SHP77 (cell line): ENCODE data around the gene RNASE12.
"Not testable (repeated sequence)": the region's sequence is repeated elsewhere in the genome, so short reads cannot be mapped to it uniquely, and the experiment has no call there.

ENCODE experiments used
- DNase-seq, 2 experiments: peaks; one replicate each; lab custom pipeline; 2025; lab: John Stamatoyannopoulos, UW

RNASE12 gene

DNA sequence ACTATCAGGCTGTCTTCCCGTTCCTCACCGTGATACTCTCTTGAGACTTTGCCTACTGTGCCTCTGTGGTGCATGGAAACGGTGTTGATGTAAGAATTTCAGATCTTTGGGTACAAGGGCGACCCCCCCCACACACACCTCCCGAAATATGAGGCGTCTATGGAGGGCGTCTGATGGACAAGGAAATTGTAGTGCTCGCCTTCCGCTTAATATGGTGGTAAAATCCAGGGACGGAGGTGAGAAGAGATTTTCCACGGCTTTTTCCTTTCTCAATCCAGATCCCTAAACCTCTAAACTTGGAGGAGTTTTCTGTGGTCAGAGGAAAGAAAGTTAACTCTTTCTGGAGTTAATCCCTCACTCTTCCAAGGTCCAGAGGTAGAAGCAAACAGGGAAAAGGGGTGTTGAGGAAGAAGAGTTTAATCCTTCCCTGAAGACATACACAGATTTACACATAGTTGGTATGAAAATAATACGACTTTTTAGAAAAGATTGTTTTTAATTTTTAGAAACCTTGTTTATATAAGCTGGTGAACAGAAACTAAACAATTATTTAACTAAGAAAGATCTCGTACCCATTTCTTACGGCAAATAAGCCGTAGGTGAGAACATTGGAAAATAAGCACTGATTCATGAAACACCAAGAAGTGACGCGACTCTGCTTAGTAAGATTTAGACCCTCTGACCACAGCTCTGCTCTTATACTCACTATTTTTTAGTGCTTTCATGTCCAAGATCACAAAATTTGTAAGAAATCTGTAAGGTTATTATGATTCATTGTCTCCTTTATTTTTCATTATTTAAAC is 23.1 kb upstream of the RNASE12 start:
- peak; percentile 62 to 68 for DNase-seq

DNA sequence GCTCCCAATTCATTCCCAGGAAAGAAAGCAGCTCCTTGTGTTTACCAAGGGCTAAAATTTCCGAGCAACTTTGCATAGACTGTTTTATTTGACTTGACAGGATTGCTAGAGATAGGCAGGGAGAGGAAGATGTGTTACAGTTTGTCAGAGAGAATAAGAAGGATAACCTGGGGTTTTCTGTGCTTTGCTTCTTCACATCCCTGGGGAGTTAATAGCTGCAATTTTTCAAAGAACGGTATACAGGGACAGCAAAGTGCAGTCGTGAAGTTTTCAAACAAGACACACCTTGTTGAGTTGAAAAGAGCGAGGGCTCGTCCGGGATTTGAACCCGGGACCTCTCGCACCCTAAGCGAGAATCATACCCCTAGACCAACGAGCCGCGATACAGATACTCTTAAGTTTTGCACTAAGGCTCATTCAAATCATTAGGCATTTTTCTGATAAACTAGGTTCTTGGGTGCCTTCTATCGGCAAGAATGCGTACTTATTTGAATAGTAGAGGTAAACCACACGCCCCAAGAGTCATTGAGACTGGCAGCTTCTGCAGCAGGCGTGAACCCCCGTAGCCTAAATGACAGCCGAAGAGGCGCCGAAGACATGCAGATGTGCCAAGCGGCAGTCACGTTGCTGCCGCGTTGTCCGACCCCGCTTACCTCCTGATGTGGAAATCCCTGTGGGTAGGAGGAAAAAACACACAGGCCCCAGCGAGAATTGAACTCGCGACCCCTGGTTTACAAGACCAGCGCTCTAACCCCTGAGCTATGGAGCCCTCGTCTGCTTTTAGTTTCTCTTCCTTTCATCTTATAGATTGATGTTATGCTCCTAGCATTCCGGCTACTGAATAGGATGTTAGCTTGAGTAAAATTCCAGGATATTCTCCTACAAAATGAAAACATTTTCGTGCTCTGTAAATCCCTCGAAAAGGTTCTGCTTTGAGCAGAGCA is 22.2 kb upstream of the RNASE12 start:
- DNase-seq: peak; percentile 96 to 98

DNA sequence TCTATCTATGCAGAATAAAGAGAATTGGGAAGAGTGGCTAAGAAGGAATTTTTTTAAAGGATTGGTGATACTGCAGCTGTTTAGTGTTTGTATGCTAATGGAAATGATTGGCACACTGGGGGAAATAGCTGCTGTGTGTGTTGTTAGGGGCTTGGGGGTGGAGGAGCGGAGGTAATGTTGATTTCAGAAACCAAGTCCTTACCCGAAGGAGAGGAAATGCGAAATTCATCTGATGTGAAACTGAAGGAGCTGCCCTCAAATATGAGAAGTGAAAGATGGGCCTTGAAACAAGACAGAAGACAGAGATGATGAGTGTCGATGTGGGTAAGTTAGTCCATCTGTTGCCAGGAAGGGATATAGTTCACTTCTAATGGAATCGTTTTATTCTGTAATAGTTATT is 21.2 kb upstream of the RNASE12 start:
- no peak for DNase-seq

GRCh38 chr14:20611277-20611676 is 20.1 kb upstream of the RNASE12 start:
- DNase-seq: no peak

DNA sequence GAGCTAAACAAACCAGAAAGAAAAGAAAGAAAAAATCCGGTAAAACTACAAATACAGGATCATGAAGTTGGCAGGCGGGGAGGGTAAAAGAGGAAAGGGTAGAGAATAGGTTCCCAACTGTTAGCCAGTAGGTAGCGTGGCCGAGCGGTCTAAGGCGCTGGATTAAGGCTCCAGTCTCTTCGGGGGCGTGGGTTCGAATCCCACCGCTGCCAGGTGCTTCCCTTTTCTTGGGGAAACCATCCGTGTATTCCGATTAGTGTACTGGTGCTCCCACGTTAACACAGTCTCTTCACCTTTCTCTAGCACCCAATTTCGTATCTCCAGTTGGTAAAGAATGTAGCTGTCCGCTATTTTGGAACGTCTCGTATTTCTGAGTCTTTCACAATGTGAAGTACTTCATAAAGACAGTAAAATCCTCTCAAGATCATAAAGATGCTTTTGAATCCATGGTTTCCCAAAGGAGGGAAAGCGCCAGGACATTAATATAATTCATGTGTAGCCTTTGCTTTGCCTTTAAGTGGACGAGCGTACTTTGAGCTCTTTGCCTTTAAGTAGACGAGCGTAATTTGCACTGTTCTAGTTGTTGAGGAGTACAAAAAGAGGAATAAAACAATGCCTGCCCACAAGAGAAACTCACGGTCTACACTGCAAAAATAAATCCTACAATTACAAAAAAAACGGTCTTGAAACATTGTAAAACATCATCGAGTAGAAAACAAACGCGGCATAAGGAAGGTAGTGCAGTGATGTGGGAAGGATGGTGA is 19.0 kb upstream of the RNASE12 start:
- peak; percentile 83 to 92 for DNase-seq

DNA sequence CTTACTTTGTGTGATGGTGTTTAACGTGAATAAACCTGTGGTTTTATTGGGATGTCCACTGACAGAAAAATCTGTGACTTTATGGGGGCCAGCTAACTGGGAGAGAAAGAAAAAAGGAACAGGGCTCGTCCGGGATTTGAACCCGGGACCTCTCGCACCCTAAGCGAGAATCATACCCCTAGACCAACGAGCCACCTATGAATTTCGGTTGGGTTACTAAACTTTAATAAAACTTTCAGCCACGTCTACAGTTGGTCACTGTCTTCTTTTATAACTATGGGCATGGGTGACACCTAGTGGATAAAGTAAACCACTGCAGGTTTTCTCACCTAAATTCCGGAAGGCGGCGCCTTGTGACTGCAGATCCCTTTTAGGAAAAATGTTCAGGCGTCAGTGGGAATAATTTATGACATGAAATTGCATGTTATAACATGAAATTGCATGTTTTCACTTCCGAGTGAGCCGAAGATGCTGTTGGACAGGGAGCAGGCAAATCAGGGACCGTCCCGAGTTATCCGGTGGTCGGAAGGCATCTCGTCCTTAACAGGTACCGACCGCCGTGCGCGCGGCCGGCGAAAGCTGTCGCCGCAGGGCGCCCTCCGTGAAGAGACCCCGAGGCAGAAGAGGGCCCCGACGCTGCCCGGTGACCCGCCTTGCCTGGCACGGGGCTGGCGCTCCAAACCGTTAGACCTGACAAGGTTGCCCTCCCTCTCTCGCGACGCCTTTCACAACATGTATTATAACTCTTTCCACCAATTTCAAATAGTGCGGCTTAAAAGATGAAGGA is 18.2 kb upstream of the RNASE12 start:
- DNase-seq: peak; percentile 87 to 88

DNA sequence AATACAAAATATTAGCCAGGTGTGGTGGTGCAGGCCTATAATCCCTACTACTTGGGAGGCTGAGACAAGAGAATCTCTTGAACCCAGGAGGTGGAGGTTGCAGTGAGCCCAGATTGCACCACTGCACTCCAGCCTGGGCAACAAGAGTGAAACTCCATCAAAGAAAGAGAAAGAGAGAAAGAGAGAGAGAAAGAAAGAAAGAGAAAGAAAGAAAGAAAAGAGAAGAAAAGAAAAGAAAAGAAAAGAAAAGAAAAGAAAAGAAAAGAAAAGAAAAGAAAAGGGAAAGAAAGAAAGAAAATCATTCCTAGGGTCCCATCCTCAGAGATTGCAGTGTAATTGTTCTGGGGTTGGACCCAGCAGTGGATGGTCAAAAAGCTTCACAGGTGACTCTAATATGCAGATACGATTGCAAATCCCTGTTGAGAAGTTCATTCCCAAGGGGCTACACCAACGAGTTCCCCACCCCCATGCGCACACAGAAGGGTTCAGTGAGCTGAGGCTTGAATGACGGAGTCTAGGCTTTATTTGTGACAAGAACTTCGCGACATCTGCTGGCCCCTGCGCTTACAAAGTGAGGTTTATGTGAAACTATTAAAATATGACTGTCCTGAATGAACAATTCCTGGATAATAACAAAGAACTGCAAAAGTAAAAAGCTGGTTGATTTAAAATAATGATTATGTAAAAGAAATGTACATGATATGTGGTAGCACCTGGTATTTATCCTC is 17.4 kb upstream of the RNASE12 start:
- DNase-seq: no peak

GRCh38 chr14:20607617-20608016 is 16.4 kb upstream of the RNASE12 start:
- DNase-seq: no peak

DNA sequence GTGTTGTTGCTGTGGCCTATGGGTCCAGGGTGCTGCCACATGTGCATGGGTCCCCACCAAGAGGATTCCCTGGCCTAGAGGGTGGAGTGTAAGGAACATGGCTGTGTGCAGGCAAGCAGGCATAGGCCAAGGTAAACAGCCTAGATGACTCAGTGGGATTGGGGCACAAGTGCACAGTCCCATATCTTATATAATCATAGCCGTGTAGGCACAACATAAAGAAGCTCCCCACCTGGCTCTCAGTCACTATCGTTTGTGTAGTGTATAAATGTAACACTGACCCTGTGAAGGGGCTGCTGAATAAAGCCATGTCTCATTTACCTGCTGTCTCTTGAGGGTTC is 15.7 kb upstream of the RNASE12 start:
- no peak for DNase-seq

GRCh38 chr14:20606190-20606901 is 15.2 kb upstream of the RNASE12 start:
- DNase-seq: peak; percentile 73 to 82

- DNase-seq: peak in 1 of 2 experiments; percentile 38
Observed at GRCh38 chr14:20603813-20604690, 12.9 kb upstream of the RNASE12 start.

DNA sequence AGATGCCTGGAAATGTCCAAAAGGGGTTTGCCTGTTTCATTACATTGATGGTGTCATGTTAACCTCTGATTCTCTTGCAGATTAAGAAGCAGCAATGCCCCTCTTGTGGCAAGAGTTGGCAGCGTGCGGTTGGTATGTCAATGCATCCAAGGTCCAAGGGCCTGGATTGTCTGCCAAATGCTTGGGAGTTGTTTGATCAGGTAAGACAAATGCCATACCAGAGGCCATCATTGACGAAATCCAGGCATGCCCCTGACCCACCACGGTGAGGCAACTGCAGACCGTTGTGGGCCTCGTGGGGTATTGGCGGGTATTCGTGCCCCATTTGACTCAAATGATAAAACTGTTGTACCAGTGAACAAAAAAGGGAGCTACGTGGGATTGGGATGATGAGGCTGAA is 11.4 kb upstream of the RNASE12 start:
- no peak for DNase-seq

GRCh38 chr14:20601522-20601921 is 10.3 kb upstream of the RNASE12 start:
- DNase-seq: no peak

DNA sequence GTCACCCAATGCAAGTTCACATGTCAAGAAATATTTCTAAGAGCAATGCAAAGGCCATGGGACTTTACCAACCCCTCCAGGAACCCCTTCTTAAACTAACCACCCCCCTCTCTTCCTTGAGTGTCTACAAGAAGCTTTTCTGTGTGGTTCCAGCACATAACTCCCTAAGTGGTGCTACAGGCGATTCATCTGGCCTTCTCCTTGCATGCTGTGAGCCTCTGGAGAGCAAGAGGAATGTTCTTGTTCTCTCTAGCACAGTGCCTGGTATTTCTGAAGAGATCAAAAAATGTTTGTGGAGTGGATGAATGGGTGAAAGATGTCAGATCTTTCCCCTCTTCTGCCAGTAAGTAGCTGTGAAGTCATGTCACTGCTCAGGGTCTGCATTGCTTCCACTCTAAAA is 5.9 kb upstream of the RNASE12 start:
- no peak for DNase-seq

DNA sequence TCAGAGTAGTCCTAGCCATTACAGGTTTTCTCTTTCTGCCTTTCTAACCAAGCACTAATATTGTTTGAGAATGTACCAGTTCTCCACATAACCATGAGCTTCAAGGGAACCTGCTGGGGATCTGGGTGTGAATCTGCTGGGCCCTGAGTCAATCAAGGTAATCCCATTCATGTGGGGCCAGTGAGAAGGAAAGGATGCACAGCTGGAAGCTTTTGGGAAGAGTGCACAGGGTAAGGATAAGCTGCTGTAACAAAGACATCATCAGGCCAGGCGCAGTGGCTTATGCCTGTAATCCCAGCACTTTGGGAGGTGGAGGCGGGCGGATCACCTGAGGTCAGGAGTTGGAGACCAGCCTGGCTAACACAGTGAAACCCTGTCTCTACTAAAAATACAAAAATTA is 4.5 kb upstream of the RNASE12 start:
- not testable (repeated sequence) for DNase-seq

DNA sequence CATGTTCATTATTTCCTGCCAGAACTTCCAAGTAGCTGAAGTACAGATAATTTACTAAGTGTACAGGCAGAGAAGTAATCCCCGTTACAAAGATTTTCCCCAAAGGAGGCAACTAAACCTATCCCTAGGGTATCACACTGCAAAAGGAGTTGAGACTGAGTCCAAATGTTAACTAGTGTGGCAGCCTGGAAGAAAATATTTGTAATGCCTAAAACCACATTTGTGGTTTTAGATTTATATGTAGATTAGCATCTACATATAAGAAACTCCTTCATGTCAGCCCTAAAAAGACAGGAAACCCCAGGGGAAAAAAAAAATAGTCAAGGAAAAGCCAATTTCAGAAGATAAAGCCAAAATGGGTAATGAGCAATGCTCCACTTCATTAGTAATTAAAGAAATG is 1.4 kb upstream of the RNASE12 start:
- no peak for DNase-seq

GRCh38 chr14:20587489-20588154 is 3.6 kb downstream of the RNASE12 start, which contains the start of gene RNASE11:
RNASE11 (minus strand) TSS chr14:20588001.
- no peak for DNase-seq

DNA sequence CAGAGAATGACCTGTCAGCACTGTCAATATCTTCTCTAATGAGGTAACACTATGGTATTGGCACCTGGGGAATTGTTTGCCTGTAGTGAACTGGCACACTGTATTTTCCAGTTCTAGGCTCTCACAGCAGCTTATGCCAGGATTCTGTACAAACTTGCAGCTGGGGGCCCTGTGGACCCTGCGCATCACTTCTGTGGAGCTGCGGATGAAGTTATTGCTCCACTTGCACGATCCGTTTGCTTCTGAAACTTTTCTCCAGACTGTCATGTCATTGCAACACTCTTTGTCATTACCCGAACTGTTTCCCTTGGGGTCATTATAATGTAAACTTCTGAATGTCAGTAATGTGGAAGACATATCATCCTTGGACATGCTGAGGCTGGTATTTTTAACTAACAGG is 7.3 kb downstream of the RNASE12 start:
- no peak for DNase-seq

DNA sequence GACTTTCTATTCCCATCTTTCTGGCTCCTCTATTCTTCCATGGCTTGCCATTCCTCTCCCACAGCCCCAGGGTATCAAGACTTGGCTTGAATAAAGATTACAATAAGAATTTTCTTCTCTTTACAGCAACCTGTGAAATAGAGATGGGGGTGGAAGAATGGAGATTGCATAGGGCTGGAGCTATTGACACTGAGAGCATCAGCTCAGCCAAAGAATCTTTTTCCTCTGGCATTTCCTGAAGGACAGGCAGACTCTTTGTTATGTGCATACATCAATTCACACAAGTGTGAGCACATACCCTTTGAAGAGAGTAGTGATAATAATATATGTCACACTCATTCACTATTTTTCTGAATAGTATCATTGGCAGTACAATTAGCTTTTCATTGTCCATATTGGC is 8.0 kb downstream of the RNASE12 start:
- DNase-seq: no peak
